Activated T-cell treated with anti-CD3 and anti-CD28 coated beads, Interleukin-2, amount 50 U/mL, for 4 hours (primary cell): ENCODE measurements around the gene GDF15. TPM values are rescaled to one million over a fixed set of nuclear protein-coding genes. Genes with fewer than 3 reads are reported as not detected.
"Not testable (repeated sequence)": the region's sequence is repeated elsewhere in the genome, so short reads cannot be mapped to it uniquely, and the experiment has no call there.

Experiments used
- ATAC-seq, 2 donors: fragments of 200-7000 bp; cut with Tn5 transposase; one replicate each; pipeline ENCODE4 v1.10.0; 2021
- DNase-seq: peaks from one replicate; pipeline ENCODE4 v3.0.0-alpha.2; 2020
- H3K27me3 Mint-ChIP-seq: one replicate; pipeline ENCODE4 v1.8.0; 2021; ENCODE audit warnings: low read depth, mixed read lengths
- H3K36me3 Mint-ChIP-seq: one replicate; pipeline ENCODE4 v1.8.0; 2022; ENCODE audit warnings: mixed read lengths; ENCODE audit not compliant: insufficient read depth
- H3K4me1 Mint-ChIP-seq: one replicate; pipeline ENCODE4 v1.8.0; 2021; ENCODE audit warnings: low read depth, mixed read lengths
- H3K4me3 Mint-ChIP-seq: one replicate; pipeline ENCODE4 v1.8.0; 2021; ENCODE audit warnings: mild to moderate bottlenecking, moderate library complexity, mixed read lengths
- H3K9me3 Mint-ChIP-seq: one replicate; pipeline ENCODE4 v1.8.0; 2021; ENCODE audit warnings: mixed read lengths
- total RNA-seq, 3 donors: library from RNA; stranded (reverse); gene quantifications; one replicate each; pipeline ENCODE4 v1.2.1, GENCODE V29; 2021

Gene GDF15
- total RNA-seq, 3 donors from 2014 or later, result 0.53 to 0.71 (median 0.56) TPM

DNA sequence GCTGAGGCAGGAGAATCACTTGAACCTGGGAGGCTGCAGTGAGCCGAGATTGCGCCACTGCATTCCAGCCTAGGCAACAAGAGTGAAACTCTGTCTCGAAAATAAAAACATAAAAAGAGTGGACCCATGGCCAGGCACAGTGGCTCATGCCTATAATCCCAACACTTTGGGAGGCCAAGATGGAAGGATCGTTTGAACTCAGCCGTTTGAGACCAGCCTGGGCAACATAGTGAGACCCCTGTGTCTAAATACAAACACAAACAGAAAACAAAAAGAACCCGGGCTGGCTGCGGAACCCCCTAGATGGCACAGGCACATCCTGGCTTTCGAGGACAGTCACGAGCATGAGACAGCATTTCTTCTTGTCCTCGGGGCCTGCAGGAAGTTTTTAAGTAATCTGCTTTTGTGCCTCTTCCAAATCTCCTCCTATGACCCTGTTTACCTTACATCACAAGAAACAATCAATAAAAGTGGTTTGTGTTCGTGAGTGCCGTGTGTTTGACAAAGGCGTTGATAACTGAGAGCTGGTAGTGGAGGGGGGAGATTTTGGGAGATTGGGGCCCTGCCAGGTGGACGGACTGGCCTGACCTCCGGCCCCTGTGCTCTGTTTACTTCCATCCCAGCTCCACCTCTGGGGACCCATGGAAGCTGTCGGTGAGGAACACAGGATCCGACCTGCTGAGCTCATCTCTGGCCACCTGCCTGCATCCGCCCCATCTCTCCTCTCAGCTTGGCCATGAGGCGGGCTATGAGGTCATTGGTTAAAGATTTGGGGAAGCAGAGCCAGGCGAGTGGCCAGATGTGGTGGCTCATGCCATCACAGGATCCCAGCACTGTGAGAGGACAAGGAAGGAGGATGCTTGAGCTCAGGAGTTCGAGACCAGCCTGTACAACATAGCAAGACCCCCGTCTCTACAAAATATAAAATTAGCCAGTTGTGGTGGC, 5.9 kb upstream of the GDF15 start:
- ATAC-seq (no peak), DNase-seq (no peak)
- Mint-ChIP-seq H3K27me3 (peaks cover 28% of the 10 kb centered on the region), H3K36me3 (no peaks in the 10 kb centered on the region), H3K4me3 (no peak overlapping the region), H3K4me1 (no peaks in the 10 kb centered on the region), H3K9me3 (no peaks in the 10 kb centered on the region)

DNA sequence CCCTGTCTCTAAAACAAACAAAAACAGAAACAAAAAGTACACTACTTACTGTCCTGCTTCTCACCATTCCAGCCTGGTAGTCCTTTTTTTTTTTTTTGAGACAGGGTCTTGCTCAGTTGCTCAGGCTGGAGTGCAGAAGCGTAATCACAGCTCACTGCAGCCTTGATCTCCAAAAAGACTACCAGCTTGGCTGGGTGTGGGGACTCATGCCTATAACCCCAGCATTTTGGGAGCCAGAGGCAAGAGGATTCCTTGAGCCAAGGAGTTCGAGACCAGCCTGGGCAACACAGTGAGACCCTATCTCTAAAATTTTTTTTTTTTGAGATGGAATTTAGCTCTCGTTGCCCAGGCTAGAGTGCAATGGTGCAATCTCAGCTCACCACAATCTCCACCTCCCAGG, 5.1 kb upstream of the GDF15 start:
- Mint-ChIP-seq H3K9me3 (no peaks in the 10 kb centered on the region), H3K4me3 (no peak overlapping the region), H3K4me1 (no peaks in the 10 kb centered on the region), H3K36me3 (no peaks in the 10 kb centered on the region), H3K27me3 (peaks cover 36% of the 10 kb centered on the region)
- ATAC-seq, result no peak
- DNase-seq, result no peak

DNA sequence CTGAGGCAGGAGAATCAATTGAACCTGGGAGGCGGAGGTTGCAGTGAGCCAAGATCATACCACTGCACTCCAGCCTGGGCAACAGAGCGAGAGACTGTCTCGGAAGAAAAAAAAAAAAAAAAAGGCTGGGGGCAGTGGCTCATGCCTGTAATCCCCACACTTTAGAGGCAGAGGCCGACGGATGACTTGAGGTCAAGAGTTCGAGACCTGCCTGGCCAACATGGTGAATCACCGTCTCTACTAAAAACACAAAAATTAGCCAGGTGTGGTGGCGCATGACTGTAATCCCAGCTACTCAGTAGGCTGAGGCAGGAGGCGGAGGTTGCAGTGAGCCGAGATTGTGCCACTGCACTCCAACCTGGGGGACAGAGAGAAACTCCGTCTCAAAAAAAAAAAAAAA, 2.3 kb upstream of the GDF15 start:
- ATAC-seq, H3K36me3 Mint-ChIP-seq, H3K4me1 Mint-ChIP-seq, DNase-seq, H3K9me3 Mint-ChIP-seq, H3K4me3 Mint-ChIP-seq: not testable (repeated sequence)
- peaks cover 56% of the 10 kb centered on the region for H3K27me3 Mint-ChIP-seq

DNA sequence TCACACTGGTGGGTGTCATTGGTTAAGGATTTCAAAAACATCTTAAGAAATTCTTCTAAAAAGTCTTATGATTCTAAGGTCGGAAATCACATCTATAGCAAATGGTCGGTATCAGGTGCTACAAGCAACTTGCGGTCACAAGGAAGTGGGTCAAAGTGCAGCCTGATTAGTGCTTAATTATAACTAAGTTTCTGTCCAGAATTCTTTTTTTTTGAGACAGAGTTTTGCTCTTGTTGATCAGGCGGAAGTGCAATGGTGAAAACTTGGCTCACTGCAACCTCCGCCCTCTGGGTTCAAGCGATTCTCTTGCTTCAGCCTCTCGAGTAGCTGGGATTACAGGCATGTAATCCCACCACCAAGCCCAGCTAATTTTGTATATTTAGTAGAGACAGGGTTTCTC, 1.2 kb upstream of the GDF15 start:
- H3K4me1 Mint-ChIP-seq, result peaks cover 7% of the 10 kb centered on the region
- H3K36me3 Mint-ChIP-seq, result no peaks in the 10 kb centered on the region
- H3K4me3 Mint-ChIP-seq, result no peak overlapping the region
- ATAC-seq (no peak), DNase-seq (no peak)
- peaks cover 56% of the 10 kb centered on the region for H3K27me3 Mint-ChIP-seq
- H3K9me3 Mint-ChIP-seq, result no peaks in the 10 kb centered on the region

DNA sequence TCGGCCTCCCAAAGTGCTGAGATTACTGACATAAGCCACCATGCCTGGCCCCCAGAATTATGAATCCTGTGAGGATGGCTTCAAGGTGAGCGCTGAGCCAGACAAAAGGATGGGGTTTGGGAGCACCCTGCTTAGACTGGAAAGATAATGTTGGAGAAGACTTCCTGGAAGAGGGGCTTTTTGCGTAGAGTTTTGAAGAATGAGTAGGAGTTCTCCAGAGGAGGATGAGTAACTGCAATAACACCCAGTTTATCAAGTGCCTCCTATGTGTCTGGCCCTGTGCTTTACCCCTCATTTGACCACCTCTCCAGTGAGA, 641 bp upstream of the GDF15 start:
- H3K4me3 Mint-ChIP-seq, result no peak overlapping the region
- peaks cover 54% of the 10 kb centered on the region for H3K27me3 Mint-ChIP-seq
- ATAC-seq (no peak), DNase-seq (no peak)
- no peaks in the 10 kb centered on the region for H3K9me3 Mint-ChIP-seq
- peaks cover 7% of the 10 kb centered on the region for H3K4me1 Mint-ChIP-seq
- H3K36me3 Mint-ChIP-seq, result no peaks in the 10 kb centered on the region

DNA sequence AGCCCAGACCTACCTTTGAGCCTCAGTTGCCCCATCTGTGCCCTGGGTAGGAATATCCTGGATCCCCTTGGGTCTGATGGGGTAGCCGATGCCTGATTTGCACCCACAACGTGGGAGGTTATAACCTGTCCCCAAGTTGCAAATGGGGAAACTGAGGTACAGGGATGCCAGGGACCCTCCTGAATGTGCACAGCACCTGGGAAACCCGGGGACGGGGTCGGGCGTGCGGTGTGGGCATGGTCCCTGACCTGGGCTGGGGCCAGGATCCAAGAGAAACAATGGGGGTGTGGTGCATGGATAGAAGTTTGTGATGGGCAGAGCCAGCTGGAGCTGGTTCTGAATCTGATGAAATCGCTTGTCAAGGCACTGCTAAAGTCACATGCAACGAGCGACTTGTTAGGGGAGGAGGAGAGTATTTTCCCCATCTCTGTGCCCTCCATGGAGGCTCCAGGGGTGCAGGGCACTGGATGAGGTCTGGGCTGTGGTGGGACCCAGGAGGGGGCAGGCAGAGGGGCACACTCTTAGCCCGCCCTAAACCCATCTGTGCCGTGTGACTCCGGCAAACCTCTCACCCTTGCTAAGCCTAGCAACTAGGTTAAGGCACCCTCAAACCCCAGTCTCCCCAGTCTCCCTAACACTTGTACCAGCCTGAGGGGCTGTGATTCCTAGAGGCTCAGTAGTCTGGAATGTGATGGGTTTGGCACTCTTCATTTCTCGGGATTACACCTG, 749 bp downstream of the GDF15 start:
- H3K4me3 Mint-ChIP-seq, result no peak overlapping the region
- DNase-seq, result no peak
- no peaks in the 10 kb centered on the region for H3K9me3 Mint-ChIP-seq
- H3K4me1 Mint-ChIP-seq, result peaks cover 7% of the 10 kb centered on the region
- no peaks in the 10 kb centered on the region for H3K36me3 Mint-ChIP-seq
- no peak for ATAC-seq
- peaks cover 53% of the 10 kb centered on the region for H3K27me3 Mint-ChIP-seq

DNA sequence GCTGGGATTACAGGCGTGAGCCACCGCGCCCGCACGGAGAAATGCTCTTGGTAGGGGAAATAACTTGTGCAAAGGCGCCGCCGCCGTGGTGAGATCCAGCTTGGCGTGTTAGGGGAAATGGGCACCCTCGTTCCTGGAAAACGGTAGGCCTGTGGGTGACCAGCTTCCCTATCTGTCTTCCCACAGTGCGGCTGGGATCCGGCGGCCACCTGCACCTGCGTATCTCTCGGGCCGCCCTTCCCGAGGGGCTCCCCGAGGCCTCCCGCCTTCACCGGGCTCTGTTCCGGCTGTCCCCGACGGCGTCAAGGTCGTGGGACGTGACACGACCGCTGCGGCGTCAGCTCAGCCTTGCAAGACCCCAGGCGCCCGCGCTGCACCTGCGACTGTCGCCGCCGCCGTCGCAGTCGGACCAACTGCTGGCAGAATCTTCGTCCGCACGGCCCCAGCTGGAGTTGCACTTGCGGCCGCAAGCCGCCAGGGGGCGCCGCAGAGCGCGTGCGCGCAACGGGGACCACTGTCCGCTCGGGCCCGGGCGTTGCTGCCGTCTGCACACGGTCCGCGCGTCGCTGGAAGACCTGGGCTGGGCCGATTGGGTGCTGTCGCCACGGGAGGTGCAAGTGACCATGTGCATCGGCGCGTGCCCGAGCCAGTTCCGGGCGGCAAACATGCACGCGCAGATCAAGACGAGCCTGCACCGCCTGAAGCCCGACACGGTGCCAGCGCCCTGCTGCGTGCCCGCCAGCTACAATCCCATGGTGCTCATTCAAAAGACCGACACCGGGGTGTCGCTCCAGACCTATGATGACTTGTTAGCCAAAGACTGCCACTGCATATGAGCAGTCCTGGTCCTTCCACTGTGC, 2.4 kb downstream of the GDF15 start:
- no peaks in the 10 kb centered on the region for H3K36me3 Mint-ChIP-seq
- ATAC-seq, result peak; percentile 92 to 93
- H3K27me3 Mint-ChIP-seq, result peaks cover 42% of the 10 kb centered on the region
- peaks cover 7% of the 10 kb centered on the region for H3K4me1 Mint-ChIP-seq
- H3K4me3 Mint-ChIP-seq, result peak overlapping the region; percentile 69
- peak; percentile 75 for DNase-seq
- H3K9me3 Mint-ChIP-seq, result no peaks in the 10 kb centered on the region

DNA sequence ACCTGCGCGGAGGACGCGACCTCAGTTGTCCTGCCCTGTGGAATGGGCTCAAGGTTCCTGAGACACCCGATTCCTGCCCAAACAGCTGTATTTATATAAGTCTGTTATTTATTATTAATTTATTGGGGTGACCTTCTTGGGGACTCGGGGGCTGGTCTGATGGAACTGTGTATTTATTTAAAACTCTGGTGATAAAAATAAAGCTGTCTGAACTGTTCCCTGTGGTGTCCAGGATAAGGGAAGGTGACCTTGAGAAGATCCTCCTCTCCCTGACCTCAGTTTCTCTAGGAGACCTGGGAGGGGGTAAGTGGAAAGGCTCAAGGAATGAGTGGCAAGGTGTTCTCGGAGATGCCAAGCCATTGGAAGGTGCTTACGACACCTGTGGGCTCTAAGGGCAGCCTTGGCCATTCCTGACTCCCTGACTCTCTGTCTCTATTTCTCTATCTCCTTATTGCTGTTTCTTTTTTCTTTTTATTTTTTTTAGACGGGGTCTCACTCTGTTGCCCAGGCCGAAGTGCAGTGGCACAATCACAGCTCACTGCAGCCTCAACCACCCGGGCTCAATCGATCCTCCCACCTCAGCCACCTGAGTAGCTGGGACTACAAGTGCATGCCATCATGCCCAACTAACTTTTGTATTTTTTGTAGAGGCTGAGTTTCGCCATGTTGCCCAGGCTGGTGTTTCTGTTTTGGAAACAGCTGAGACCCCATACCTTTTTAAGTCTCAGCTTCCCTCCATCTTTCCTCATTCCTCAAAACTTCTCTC, 3.2 kb downstream of the GDF15 start:
- H3K27me3 Mint-ChIP-seq, result peaks cover 38% of the 10 kb centered on the region
- peaks cover 7% of the 10 kb centered on the region for H3K4me1 Mint-ChIP-seq
- ATAC-seq, result no peak
- DNase-seq, result no peak
- peak overlapping the region; percentile 58 for H3K4me3 Mint-ChIP-seq
- H3K9me3 Mint-ChIP-seq, result no peaks in the 10 kb centered on the region
- no peaks in the 10 kb centered on the region for H3K36me3 Mint-ChIP-seq

DNA sequence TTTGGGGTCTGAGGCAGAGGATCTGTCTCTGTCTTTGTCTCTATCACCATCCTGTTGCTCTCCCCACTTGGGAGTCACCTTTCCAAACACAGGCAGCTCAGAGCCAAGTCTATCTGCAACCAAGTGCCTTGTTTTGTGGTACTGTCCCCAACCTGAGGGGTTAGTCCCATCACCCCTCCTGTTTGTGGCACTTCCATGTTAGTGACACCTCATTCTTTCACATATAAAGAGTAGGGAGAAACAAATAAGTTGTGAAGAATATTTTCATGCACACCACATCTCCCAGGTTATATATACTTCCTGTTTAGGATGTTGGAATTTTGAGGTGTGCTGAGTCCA, 3.7 kb downstream of the GDF15 start:
- DNase-seq, result no peak

DNA sequence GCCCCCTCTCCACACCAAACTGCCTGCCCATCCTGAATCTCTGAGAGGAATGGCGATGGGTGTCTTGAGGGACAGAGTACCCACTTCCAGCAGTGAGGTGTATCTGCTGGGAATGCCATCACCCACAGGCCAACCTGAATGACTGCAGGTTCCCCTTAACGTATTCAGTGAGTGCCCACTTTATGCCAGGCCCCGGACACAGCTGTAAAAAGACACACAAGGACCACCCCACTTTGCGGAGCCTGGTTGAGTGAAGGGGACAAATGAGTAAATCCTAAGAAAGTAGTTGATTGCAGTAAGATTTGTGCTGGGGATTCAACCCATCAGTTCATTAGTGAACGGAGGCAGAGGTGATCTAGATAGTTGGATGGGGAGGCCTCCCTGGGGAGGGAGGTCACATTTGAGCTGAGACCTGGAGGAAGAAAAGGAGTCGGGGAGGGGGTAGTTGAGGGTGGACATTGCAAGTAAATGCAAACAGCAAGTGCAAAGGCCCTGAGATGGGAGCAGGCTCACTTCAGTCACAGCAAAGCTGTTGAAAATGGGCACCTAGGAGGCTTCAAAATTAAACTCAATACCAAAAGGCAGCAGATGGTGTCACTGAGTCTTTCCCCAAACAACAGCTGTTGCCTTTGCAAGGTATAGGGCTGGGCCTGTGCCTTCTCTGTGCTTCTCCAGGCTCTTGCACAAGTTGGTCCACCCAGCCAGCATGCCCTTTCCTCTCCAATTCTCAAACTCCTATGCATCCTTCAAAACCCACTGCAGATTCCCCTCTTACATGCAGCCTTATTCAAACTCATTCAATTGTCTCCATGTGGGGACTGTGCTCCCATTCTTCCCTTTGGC, 4.3 kb downstream of the GDF15 start:
- DNase-seq, result no peak
- Mint-ChIP-seq H3K9me3 (no peaks in the 10 kb centered on the region), H3K27me3 (peaks cover 28% of the 10 kb centered on the region), H3K4me1 (peaks cover 7% of the 10 kb centered on the region), H3K36me3 (no peaks in the 10 kb centered on the region), H3K4me3 (no peak overlapping the region)
- no peak for ATAC-seq

More for the DNA sequence above, 3.7 kb downstream of the GDF15 start:
- no peak for ATAC-seq
- no peaks in the 10 kb centered on the region for H3K36me3 Mint-ChIP-seq
- peaks cover 34% of the 10 kb centered on the region for H3K27me3 Mint-ChIP-seq
- peaks cover 7% of the 10 kb centered on the region for H3K4me1 Mint-ChIP-seq
- H3K9me3 Mint-ChIP-seq, result no peaks in the 10 kb centered on the region
- peak overlapping the region; percentile 47 for H3K4me3 Mint-ChIP-seq

DNA sequence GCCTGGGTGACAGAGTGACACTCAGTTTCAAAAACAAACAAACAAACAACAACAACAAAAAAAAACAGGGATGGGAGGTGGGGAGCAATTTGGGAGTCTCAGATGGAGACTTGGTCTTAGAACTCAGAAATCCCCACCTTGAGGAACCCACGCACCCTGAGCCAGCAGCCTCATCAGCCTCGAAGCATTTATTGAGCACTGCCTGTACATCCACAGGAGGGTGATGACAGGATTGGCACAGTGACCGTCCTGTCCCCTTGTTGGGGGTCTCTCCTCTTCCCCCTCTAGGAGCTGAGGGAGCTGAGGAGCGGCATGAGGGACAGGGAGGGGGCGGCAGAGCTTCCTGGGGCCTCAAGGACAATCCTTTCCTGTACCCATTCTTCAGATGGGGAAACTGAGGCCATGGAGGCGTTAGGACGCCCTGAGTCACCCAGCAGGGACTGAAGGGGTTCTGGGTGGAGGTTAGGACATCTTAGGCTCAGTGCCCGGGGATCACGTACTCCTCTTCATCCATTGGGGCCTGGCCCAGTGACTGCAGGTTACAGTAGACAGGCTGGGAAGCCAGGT, 5.6 kb downstream of the GDF15 start:
- no peaks in the 10 kb centered on the region for H3K9me3 Mint-ChIP-seq
- no peak for ATAC-seq
- peaks cover 18% of the 10 kb centered on the region for H3K27me3 Mint-ChIP-seq
- DNase-seq, result no peak
- peaks cover 7% of the 10 kb centered on the region for H3K4me1 Mint-ChIP-seq
- H3K36me3 Mint-ChIP-seq, result no peaks in the 10 kb centered on the region
- H3K4me3 Mint-ChIP-seq, result no peak overlapping the region

DNA sequence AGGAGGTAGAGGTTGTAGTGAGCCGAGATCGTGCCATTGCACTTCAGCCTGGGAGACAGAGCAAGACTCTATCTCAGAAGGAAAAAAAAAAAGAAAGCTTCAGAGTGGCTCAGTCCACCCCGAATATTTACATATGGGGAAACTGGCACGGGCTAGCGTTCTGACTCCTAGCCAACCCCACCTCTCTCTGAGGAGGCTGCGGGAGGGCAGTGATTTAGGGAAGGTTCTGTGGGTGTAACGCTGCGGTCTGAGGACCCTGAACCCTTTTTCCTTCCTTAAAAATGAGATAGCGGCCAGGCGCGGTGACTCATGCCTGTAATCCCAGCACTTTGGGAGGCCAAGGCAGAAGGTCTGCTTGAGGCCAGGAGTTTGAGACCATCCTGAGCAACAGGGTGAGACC, 6.5 kb downstream of the GDF15 start:
- DNase-seq (no peak), ATAC-seq (no peak)
- Mint-ChIP-seq H3K4me1 (peaks cover 7% of the 10 kb centered on the region), H3K4me3 (no peak overlapping the region), H3K27me3 (peaks cover 10% of the 10 kb centered on the region), H3K36me3 (no peaks in the 10 kb centered on the region), H3K9me3 (no peaks in the 10 kb centered on the region)

DNA sequence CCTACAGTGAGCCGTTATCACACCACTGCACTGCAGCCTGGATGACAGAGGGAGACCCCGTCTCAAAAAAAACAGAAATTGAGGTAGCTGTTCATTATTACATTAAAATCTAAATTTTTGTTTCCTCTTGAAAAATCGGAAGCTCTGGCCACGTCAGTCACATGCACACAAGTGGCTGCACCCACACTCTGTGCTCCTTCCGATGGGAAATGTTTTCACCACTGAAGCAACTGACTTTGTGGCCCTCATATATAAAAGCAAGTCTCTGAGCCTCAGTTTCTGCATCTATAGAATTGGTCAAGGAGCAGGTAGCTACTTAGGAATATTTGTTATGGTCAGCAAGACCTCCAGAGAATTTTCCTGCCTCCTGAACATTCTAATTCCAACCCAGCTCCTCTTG, 7.0 kb downstream of the GDF15 start:
- no peaks in the 10 kb centered on the region for H3K9me3 Mint-ChIP-seq
- peaks cover 11% of the 10 kb centered on the region for H3K27me3 Mint-ChIP-seq
- no peaks in the 10 kb centered on the region for H3K36me3 Mint-ChIP-seq
- H3K4me3 Mint-ChIP-seq, result no peak overlapping the region
- H3K4me1 Mint-ChIP-seq, result peaks cover 5% of the 10 kb centered on the region
- no peak for DNase-seq
- no peak for ATAC-seq
